GM12873 (cell line): ENCODE measurements around the gene CHD9NB.

Experiments
- CTCF ChIP-seq: IDR thresholded peaks from 2 replicates; pipeline ENCODE4 v1.5.1; 2012; ENCODE audit warnings: low read depth, mild to moderate bottlenecking, moderate library complexity, low read length, control low read depth; ENCODE audit not compliant: insufficient read depth; ENCODE audit errors: missing control alignments

The CHD9NB gene

GRCh38 chr16:53042235-53042701, 10.4 kb downstream of the CHD9NB start:
- TF ChIP-seq CTCF = no peak

- TF ChIP-seq CTCF = no peak
These were observed 11.2 kb downstream of the CHD9NB start for GRCh38 chr16:53041320-53042051.

- TF ChIP-seq CTCF = no peak
These were observed 11.9 kb downstream of the CHD9NB start for GRCh38 chr16:53040788-53041187.

GRCh38 chr16:53036066-53036465, 16.6 kb downstream of the CHD9NB start:
- TF ChIP-seq CTCF = no peak

- TF ChIP-seq CTCF = no peak
These were observed 17.3 kb downstream of the CHD9NB start for GRCh38 chr16:53035176-53035942.

- no peak for TF ChIP-seq CTCF
These were observed 18.4 kb downstream of the CHD9NB start for GRCh38 chr16:53034306-53034705.

GRCh38 chr16:53031323-53031942, 21.3 kb downstream of the CHD9NB start:
- TF ChIP-seq CTCF = no peak
